Stomach (tissue), 4 donors: ENCODE measurements around the gene LRP1B.

Source experiments
- POLR2A ChIP-seq, 4 donors: fragments of 450-650 bp; IDR thresholded peaks; one replicate each; pipeline ENCODE4 v1.6.1; 2016; ENCODE audit warnings: antibody characterized with exemption in 4 of 4, control low read depth in 2 of 4, mild to moderate bottlenecking in 1 of 4, moderate library complexity in 1 of 4
- POLR2AphosphoS5 ChIP-seq, 3 donors: sonication (generic); formaldehyde crosslinking; IDR thresholded peaks; one replicate each; pipeline ENCODE4 v1.6.1; 2016; ENCODE audit warnings: antibody characterized with exemption in 3 of 3
- TF ChIP-seq, protein P1 (sequence below), 7 experiments: fragments of 450-650 bp in 4 of 7; fragments of 200-600 bp in 3 of 7; sonication (generic) in 3 of 7; IDR thresholded peaks; one replicate each; pipeline ENCODE4 v1.5.1; 2016 to 2019; ENCODE audit warnings: antibody characterized with exemption in 7 of 7, control low read depth in 2 of 7, mild to moderate bottlenecking in 1 of 7

DNA sequence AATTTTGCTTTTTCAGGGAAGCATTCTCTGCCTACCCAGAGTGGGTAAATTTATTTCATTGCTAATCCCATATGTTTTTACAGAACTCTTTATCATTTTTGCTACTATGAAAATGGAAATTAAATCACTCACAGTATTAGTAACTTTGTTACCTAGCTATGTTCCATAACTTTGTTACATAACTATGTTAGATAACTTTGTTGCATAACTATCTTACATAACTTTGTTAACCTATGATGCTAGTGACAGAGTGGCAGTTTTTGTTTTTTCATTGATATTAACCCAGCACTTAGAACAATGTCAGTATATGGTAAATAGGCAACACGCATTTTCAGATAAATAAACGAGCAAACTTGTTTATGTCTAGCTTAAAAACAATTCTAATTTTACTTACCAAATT lies 286.6 kb downstream of the LRP1B start:
- TF ChIP-seq, protein P1, sequence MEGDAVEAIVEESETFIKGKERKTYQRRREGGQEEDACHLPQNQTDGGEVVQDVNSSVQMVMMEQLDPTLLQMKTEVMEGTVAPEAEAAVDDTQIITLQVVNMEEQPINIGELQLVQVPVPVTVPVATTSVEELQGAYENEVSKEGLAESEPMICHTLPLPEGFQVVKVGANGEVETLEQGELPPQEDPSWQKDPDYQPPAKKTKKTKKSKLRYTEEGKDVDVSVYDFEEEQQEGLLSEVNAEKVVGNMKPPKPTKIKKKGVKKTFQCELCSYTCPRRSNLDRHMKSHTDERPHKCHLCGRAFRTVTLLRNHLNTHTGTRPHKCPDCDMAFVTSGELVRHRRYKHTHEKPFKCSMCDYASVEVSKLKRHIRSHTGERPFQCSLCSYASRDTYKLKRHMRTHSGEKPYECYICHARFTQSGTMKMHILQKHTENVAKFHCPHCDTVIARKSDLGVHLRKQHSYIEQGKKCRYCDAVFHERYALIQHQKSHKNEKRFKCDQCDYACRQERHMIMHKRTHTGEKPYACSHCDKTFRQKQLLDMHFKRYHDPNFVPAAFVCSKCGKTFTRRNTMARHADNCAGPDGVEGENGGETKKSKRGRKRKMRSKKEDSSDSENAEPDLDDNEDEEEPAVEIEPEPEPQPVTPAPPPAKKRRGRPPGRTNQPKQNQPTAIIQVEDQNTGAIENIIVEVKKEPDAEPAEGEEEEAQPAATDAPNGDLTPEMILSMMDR (IDR thresholded peaks at IDR 0.05) = no peak
- TF ChIP-seq POLR2AphosphoS5 (IDR thresholded peaks at IDR 0.05) (no peak), POLR2A (IDR thresholded peaks at IDR 0.05) (no peak)
